ENCODE measurements around the gene L3MBTL4. TPM values are rescaled to one million over a fixed set of nuclear protein-coding genes. Genes with fewer than 3 reads are reported as not detected.
A peak's percentile ranks its signal among the peaks of the same experiment; 100 is the strongest.
"Not testable (repeated sequence)": the region's sequence is repeated elsewhere in the genome, so short reads cannot be mapped to it uniquely, and the experiment has no call there.

Gene L3MBTL4
- total and polyA plus RNA-seq, 4 donors = 3.9 to 11.5 (median 6.5) TPM

- Histone ChIP-seq H3K9me3 (ENCODE audit: control insufficient read depth, insufficient read depth, low read length) (no peaks in the 10 kb centered on the region), H3K27ac (ENCODE audit: low read depth, low read length) (no peak overlapping the region), H3K4me1 (ENCODE audit: control insufficient read depth, insufficient read depth, low read length) (peaks cover 4% of the 10 kb centered on the region), H3K27me3 (ENCODE audit: control insufficient read depth, insufficient read depth, low read length) (no peaks in the 10 kb centered on the region), H3K4me3 (ENCODE audit: low read depth, low read length) (no peak overlapping the region), H3K36me3 (ENCODE audit: control insufficient read depth, insufficient read depth, low read length) (no peaks in the 10 kb centered on the region)
- DNase-seq (ENCODE audit: low read depth in 4 of 6, low spot score in 6 of 6) = no peak
- WGBS (ENCODE audit: insufficient coverage) = 80% methylated on average over 8 of the region's 8 CpGs
Observed at GRCh38 chr18:6270771-6271216, 143.9 kb downstream of the L3MBTL4 start.

- no peak overlapping the region for H3K27ac ChIP-seq (ENCODE audit: low read depth, low read length)
- H3K27me3 ChIP-seq (ENCODE audit: control insufficient read depth, insufficient read depth, low read length) = no peaks in the 10 kb centered on the region
- H3K9me3 ChIP-seq (ENCODE audit: control insufficient read depth, insufficient read depth, low read length) = no peaks in the 10 kb centered on the region
- H3K4me3 ChIP-seq (ENCODE audit: low read depth, low read length) = no peak overlapping the region
- DNase-seq (ENCODE audit: low read depth in 4 of 6, low spot score in 6 of 6) = no peak
- 92% methylated on average over 8 of the region's 12 CpGs for WGBS (ENCODE audit: insufficient coverage)
- H3K4me1 ChIP-seq (ENCODE audit: control insufficient read depth, insufficient read depth, low read length) = peaks cover 4% of the 10 kb centered on the region
- no peaks in the 10 kb centered on the region for H3K36me3 ChIP-seq (ENCODE audit: control insufficient read depth, insufficient read depth, low read length)
Observed at GRCh38 chr18:6269660-6270332, 144.9 kb downstream of the L3MBTL4 start.

GRCh38 chr18:6266212-6266611 is 148.5 kb downstream of the L3MBTL4 start:
- Histone ChIP-seq H3K36me3 (ENCODE audit: control insufficient read depth, insufficient read depth, low read length) (no peaks in the 10 kb centered on the region), H3K27ac (ENCODE audit: low read depth, low read length) (no peak overlapping the region), H3K4me3 (ENCODE audit: low read depth, low read length) (no peak overlapping the region), H3K9me3 (ENCODE audit: control insufficient read depth, insufficient read depth, low read length) (no peaks in the 10 kb centered on the region), H3K27me3 (ENCODE audit: control insufficient read depth, insufficient read depth, low read length) (no peaks in the 10 kb centered on the region), H3K4me1 (ENCODE audit: control insufficient read depth, insufficient read depth, low read length) (no peaks in the 10 kb centered on the region)
- no peak for DNase-seq (ENCODE audit: low read depth in 4 of 6, low spot score in 6 of 6)
- no CpG with 5 or more reads among the region's 3 CpGs for WGBS (ENCODE audit: insufficient coverage)

- DNase-seq (ENCODE audit: low read depth in 4 of 6, low spot score in 6 of 6) = no peak
- WGBS (ENCODE audit: insufficient coverage) = 96% methylated on average over 7 of the region's 8 CpGs
- Histone ChIP-seq H3K4me1 (ENCODE audit: control insufficient read depth, insufficient read depth, low read length) (no peaks in the 10 kb centered on the region), H3K9me3 (ENCODE audit: control insufficient read depth, insufficient read depth, low read length) (peaks cover 5% of the 10 kb centered on the region), H3K4me3 (ENCODE audit: low read depth, low read length) (no peak overlapping the region), H3K36me3 (ENCODE audit: control insufficient read depth, insufficient read depth, low read length) (no peaks in the 10 kb centered on the region), H3K27ac (ENCODE audit: low read depth, low read length) (no peak overlapping the region), H3K27me3 (ENCODE audit: control insufficient read depth, insufficient read depth, low read length) (no peaks in the 10 kb centered on the region)
Observed at GRCh38 chr18:6261938-6262337, 152.8 kb downstream of the L3MBTL4 start.

- not testable (repeated sequence) for H3K4me1 ChIP-seq (ENCODE audit: control insufficient read depth, insufficient read depth, low read length); H3K9me3 ChIP-seq (ENCODE audit: control insufficient read depth, insufficient read depth, low read length); H3K4me3 ChIP-seq (ENCODE audit: low read depth, low read length); H3K27me3 ChIP-seq (ENCODE audit: control insufficient read depth, insufficient read depth, low read length); H3K36me3 ChIP-seq (ENCODE audit: control insufficient read depth, insufficient read depth, low read length); DNase-seq (ENCODE audit: low read depth in 4 of 6, low spot score in 6 of 6); H3K27ac ChIP-seq (ENCODE audit: low read depth, low read length)
- no CpG with 5 or more reads among the region's 1 CpG for WGBS (ENCODE audit: insufficient coverage)
Observed at GRCh38 chr18:6259324-6259723, 155.4 kb downstream of the L3MBTL4 start.

- Histone ChIP-seq H3K27ac (ENCODE audit: low read depth, low read length) (no peak overlapping the region), H3K9me3 (ENCODE audit: control insufficient read depth, insufficient read depth, low read length) (peaks cover 5% of the 10 kb centered on the region), H3K36me3 (ENCODE audit: control insufficient read depth, insufficient read depth, low read length) (no peaks in the 10 kb centered on the region), H3K27me3 (ENCODE audit: control insufficient read depth, insufficient read depth, low read length) (no peaks in the 10 kb centered on the region), H3K4me3 (ENCODE audit: low read depth, low read length) (no peak overlapping the region), H3K4me1 (ENCODE audit: control insufficient read depth, insufficient read depth, low read length) (no peaks in the 10 kb centered on the region)
- 87% methylated on average over 3 of the region's 3 CpGs for WGBS (ENCODE audit: insufficient coverage)
- no peak for DNase-seq (ENCODE audit: low read depth in 4 of 6, low spot score in 6 of 6)
Observed at GRCh38 chr18:6257950-6258349, 156.8 kb downstream of the L3MBTL4 start.

- Histone ChIP-seq H3K4me1 (ENCODE audit: control insufficient read depth, insufficient read depth, low read length) (no peaks in the 10 kb centered on the region), H3K27ac (ENCODE audit: low read depth, low read length) (no peak overlapping the region), H3K27me3 (ENCODE audit: control insufficient read depth, insufficient read depth, low read length) (no peaks in the 10 kb centered on the region), H3K9me3 (ENCODE audit: control insufficient read depth, insufficient read depth, low read length) (peaks cover 5% of the 10 kb centered on the region), H3K36me3 (ENCODE audit: control insufficient read depth, insufficient read depth, low read length) (no peaks in the 10 kb centered on the region), H3K4me3 (ENCODE audit: low read depth, low read length) (no peak overlapping the region)
- WGBS (ENCODE audit: insufficient coverage) = 77% methylated on average over 10 of the region's 10 CpGs
- no peak for DNase-seq (ENCODE audit: low read depth in 4 of 6, low spot score in 6 of 6)
Observed at GRCh38 chr18:6256521-6256920, 158.2 kb downstream of the L3MBTL4 start.

- DNase-seq (ENCODE audit: low read depth in 4 of 6, low spot score in 6 of 6) = no peak
- Histone ChIP-seq H3K4me3 (ENCODE audit: low read depth, low read length) (no peak overlapping the region), H3K27ac (ENCODE audit: low read depth, low read length) (no peak overlapping the region), H3K4me1 (ENCODE audit: control insufficient read depth, insufficient read depth, low read length) (no peaks in the 10 kb centered on the region), H3K9me3 (ENCODE audit: control insufficient read depth, insufficient read depth, low read length) (peaks cover 5% of the 10 kb centered on the region), H3K27me3 (ENCODE audit: control insufficient read depth, insufficient read depth, low read length) (no peaks in the 10 kb centered on the region), H3K36me3 (ENCODE audit: control insufficient read depth, insufficient read depth, low read length) (no peaks in the 10 kb centered on the region)
- WGBS (ENCODE audit: insufficient coverage) = no CpG with 5 or more reads among the region's 1 CpG
Observed at GRCh38 chr18:6255886-6256285, 158.8 kb downstream of the L3MBTL4 start.

GRCh38 chr18:6255116-6255705 is 159.5 kb downstream of the L3MBTL4 start:
- DNase-seq (ENCODE audit: low read depth in 4 of 6, low spot score in 6 of 6) = peak in 1 of 6 donors; percentile 30
- Histone ChIP-seq H3K4me1 (ENCODE audit: control insufficient read depth, insufficient read depth, low read length) (no peaks in the 10 kb centered on the region), H3K4me3 (ENCODE audit: low read depth, low read length) (no peak overlapping the region), H3K27me3 (ENCODE audit: control insufficient read depth, insufficient read depth, low read length) (no peaks in the 10 kb centered on the region), H3K27ac (ENCODE audit: low read depth, low read length) (no peak overlapping the region), H3K9me3 (ENCODE audit: control insufficient read depth, insufficient read depth, low read length) (peaks cover 5% of the 10 kb centered on the region), H3K36me3 (ENCODE audit: control insufficient read depth, insufficient read depth, low read length) (no peaks in the 10 kb centered on the region)
- WGBS (ENCODE audit: insufficient coverage) = 43% methylated on average over 4 of the region's 4 CpGs

- Histone ChIP-seq H3K4me3 (ENCODE audit: low read depth, low read length) (no peak overlapping the region), H3K27ac (ENCODE audit: low read depth, low read length) (no peak overlapping the region), H3K27me3 (ENCODE audit: control insufficient read depth, insufficient read depth, low read length) (no peaks in the 10 kb centered on the region), H3K4me1 (ENCODE audit: control insufficient read depth, insufficient read depth, low read length) (no peaks in the 10 kb centered on the region), H3K36me3 (ENCODE audit: control insufficient read depth, insufficient read depth, low read length) (no peaks in the 10 kb centered on the region), H3K9me3 (ENCODE audit: control insufficient read depth, insufficient read depth, low read length) (peaks cover 4% of the 10 kb centered on the region)
- DNase-seq (ENCODE audit: low read depth in 4 of 6, low spot score in 6 of 6) = no peak
Observed at GRCh38 chr18:6254456-6254855, 160.3 kb downstream of the L3MBTL4 start.

All from spinal cord (tissue), 10 donors.